RCC 7860 (cell line): ENCODE measurements around the gene GCG.
A peak's percentile ranks its signal among the peaks of the same experiment; 100 is the strongest.

Experiments
- DNase-seq: peaks from one replicate; pipeline ENCODE4 v3.0.0-alpha.2; 2015; ENCODE audit warnings: low spot score
- FAIRE-seq: peaks from 2 replicates; lab custom pipeline; 2012; peaks lifted over from hg19 to GRCh38; lab: Jason Lieb, UNC

The GCG gene

GRCh38 chr2:162152147-162152546 is at the start of gene GCG:
TSS of gene GCG (minus strand) at chr2:162152247. CDS start at chr2:162149178, 3,069 bp downstream.
- DNase-seq, result no peak
- no peak for FAIRE-seq

DNA sequence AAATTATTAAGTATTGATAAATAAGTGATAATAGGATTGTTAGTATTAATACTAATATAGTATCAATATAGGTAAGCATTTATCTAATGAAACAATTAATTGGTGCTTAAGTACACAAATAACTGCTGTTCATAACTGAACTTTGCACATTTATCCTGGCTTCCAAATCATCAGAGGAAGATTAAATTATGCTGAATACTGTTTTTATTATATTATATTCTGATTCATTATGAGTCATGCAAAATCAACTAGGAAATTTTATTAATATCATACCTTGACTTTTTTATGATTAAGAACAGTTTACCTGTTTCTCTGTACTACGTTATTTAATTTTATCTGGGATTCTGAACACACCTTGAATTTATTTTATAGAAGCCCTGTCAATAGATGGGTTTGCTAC is 48.6 kb upstream of the GCG start:
- FAIRE-seq (no peak), DNase-seq (no peak)

- no peak for DNase-seq
- FAIRE-seq, result no peak
Measured at GRCh38 chr2:162199913-162200312, 47.9 kb upstream of the GCG start.

DNA sequence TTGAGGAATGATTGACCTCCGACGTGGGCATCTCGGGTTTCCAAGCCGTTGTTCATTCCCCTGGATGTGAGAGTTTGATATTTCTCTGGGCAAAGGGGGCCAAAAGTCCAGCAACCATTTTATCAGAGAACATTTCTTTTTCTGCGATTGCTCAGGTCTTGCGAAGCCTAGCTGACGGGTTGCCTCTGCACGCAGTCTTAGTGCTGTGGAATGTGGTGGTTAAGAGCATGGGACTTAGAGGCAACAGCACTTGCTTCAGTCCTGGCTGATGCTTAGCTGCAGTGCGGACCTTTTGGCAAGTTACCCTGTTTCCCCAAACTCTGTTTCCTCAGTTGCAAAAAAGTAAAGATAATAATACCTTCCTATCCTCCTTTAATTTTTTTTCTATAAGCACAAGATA is 46.2 kb upstream of the GCG start:
- DNase-seq (no peak), FAIRE-seq (no peak)

DNA sequence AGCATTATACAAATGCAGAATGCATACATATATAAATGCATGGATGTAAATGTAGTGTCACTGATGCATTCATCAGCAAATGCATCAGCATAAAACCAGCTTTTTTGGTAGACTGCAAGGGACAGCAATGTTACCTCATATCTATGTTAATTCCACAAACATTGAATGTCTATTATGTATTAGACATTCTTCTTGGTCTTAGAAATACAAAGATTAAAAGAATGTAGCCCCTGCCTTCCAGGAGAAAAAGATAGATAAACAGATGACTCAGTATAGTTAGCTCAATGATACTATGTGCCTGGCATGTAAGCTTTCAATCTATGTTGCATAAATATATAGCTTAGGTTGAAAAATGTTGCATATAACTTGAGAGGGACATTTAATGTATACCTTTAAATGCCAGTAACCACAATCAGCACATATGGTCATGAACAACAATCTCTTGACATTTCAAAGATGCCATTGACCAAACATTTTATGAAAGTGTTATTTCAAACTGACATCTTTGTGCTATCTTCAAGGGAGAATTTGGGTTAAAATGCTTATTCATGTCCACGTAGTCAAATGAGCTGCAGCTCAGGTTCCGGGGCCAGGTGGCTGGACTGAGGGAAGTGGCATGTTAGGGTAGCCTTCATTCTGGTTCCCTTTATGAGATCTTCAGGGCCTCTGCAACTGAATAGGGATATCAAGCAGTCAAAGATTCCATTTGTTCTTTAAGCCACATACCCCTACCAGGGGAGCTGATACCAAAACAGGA is 45.2 kb upstream of the GCG start:
- DNase-seq, result no peak
- FAIRE-seq, result no peak

- DNase-seq (no peak), FAIRE-seq (no peak)
Measured at GRCh38 chr2:162196638-162197037, 44.6 kb upstream of the GCG start.

GRCh38 chr2:162188451-162188850 is 36.4 kb upstream of the GCG start:
- FAIRE-seq (no peak), DNase-seq (no peak)

DNA sequence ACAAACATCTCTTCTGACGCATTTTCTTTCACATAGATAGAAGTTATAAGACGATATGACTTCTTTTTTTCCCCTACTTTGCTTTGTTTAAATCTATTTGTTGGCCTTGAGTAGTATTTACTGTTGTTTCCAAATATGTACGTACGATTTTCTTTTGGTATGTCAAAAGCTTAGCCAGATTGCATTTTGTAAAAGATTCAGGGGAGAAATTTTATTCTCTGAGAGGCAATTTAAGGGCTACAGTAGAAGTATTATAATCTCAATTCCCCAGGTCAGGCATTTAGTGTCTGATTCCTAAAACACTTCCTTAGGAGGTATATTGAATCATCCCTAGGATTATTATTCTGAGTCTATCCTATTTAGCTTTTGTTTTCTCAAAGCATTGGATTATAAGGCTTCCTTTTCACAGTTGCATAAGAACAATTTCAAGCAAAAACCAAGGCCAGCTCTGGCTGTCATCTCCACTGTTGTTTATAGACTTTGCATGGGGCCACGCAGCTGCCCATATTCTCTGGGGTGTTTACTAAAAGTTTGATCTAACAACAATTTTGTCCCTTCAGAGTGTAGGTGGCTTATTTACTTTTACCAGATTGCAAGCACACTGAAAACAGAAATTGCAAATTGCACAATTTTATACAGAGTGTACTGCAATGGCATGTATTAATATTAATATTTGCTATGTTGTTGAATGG is 33.6 kb upstream of the GCG start:
- FAIRE-seq (no peak), DNase-seq (no peak)

DNA sequence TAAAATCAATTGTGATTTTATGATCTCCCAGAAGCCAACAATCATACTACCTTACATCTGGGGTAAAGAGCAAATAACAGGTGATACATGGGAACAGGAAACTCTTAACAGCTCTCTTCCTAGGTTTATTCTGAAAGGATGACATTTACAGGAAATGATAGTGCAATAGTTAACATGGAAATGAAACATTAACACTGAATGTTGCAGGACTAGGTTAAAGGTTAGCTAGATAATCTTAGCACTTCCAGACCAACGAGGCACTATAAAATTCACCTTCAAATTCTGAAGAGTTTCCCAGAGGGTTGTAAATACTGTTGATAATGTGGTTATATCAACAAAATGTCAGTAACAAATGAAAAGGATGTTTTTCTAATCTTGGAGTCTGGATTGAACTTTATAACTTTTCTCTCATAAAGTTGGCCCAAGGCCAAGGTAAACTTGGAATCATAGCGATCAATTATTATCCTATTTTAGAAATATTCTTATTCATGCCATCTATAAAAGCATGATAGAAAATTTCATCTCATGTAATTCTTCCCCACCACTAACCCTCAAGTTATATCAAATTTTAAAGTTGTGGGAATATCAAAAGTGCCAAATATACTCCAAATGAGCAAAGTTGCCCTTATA is 32.9 kb upstream of the GCG start:
- DNase-seq (peak; percentile 27), FAIRE-seq (peak; percentile 81)

DNA sequence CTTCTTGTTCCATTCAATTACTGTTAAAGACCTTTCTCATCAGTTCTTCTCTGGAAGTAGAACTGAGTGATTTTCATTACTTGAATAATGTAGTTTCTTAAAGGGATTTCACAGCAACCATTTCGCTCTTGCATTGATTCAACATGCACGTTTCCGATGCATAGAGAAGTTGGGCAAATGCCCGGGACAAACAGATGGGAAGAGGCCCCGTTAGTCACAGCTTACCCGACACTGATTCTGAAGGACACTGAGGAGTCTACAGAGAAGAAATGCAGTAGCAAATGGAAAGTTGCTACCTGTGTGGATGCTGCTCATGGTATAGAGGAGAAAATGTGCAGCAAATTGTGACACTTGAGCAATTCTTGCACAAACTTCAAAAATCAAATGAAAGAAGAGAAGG is 32.3 kb upstream of the GCG start:
- FAIRE-seq (no peak), DNase-seq (no peak)

- no peak for DNase-seq
- no peak for FAIRE-seq
Measured at GRCh38 chr2:162182395-162182794, 30.3 kb upstream of the GCG start.

DNA sequence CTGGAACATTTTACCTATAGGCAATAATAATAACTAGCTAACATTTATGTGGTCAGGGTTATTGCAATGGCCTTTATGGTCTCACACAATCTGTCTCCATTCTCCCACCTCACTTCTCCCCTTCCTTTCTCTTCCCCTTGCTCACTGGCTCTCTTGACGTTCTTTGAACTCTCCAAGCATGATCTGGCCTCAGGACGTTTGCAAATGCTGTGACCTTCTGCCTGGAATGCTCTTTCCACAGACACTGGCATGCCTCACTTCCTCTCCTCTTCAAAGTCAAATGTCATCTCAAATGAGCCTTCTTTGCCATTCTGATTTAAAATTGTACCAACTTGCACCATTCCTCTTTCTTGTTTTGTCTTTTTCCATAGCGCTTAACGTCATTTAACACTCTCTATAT is 25.3 kb upstream of the GCG start:
- FAIRE-seq (no peak), DNase-seq (no peak)

- FAIRE-seq, result no peak
- no peak for DNase-seq
Measured at GRCh38 chr2:162175714-162176113, 23.7 kb upstream of the GCG start.

DNA sequence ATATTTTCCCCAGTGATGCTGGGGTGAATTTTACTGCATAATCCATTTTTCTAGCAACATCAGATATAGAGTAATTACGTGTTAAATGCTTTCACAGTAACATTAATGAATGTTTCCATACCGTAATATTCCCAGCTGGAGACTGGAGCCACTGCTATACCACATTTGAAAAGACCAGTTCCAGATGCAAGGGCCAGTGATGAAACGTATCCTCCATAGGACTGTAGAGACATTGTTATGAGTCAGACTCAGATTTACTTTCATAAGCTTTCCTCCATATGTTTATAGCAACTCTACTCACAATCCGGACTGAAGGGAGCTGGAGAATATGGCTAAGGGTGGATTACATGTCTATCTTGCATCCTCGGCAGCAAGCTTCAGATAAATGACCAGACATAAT is 22.7 kb upstream of the GCG start:
- DNase-seq (no peak), FAIRE-seq (no peak)

DNA sequence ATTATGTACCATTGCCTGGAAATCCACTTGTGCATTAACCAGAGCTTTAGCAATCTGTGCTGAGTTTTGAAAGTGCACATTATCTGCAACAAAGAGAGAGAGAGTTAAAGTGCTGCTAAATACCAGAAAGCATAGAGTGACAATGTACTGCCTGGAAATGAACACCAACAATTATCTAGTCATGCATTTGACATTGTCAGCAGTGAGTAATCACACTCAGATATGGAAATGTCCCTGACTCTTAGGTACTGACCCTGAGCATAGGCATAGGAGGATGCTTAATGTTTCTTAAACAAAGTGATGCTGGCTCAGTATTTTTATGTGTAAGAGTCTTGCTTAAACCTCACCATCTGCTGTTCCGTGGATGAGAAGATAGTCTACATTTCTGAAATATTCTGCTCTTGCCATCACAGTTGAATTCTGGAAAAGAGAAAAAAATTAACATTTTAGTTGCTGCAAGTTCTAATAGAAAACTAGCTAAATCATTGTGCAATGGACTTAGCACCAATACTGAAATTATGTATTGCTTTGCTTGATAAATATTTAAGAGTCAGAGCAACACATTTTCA is 20.8 kb upstream of the GCG start:
- DNase-seq (no peak), FAIRE-seq (no peak)

DNA sequence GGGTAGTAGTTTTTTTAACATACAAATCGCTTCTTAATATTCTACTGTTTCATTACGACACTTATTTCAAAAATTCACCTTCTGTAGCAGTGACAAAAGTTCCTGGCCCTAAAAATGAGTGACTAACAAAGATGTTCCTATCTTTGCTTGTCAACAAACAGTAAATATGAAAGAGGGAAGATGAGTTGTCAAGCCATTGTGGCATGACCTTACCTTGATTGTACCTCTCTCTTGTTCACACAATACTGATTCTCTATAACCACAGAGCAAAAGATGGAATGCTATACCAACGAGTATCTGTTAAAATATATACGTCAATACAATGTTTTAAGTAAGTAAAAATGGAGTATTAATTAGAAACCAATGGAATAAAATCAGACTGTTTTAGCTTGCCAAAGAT is 14.7 kb upstream of the GCG start:
- no peak for FAIRE-seq

GRCh38 chr2:162166174-162166573 is 14.1 kb upstream of the GCG start:
- no peak for DNase-seq
- FAIRE-seq, result no peak

More for the DNA sequence above, 14.7 kb upstream of the GCG start:
- no peak for DNase-seq

GRCh38 chr2:162164802-162165201 is 12.8 kb upstream of the GCG start:
- DNase-seq (no peak), FAIRE-seq (no peak)

GRCh38 chr2:162159446-162159845 is 7.4 kb upstream of the GCG start:
- DNase-seq (no peak), FAIRE-seq (no peak)

DNA sequence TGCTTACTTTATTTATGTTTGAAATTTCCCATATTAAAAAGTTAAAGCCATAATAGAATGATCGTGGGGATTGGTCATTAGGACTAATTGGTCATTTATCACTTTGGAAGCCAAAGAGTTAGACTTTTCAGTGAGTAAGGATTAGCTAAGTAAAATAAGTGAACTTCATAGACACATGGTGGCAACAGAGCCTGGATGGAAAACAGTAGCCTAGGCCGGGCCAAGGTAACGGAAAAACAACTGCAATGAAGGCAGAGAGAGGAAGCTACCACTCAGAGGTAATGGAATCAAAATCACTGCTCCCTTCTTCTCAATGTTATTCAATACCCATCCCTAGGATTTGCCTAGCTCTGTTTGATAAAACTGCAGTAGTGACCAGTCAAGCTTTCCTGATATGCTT is 4.1 kb upstream of the GCG start:
- no peak for DNase-seq
- FAIRE-seq, result no peak

- FAIRE-seq, result no peak
Measured at GRCh38 chr2:162155093-162155492, 3.0 kb upstream of the GCG start.

More at GRCh38 chr2:162155093-162155492, 3.0 kb upstream of the GCG start:
- no peak for DNase-seq
